Erythroblast (primary cell): ENCODE results near the gene RORC.

ENCODE experiments used
- GATA1 ChIP-seq: IDR thresholded peaks from 2 replicates; pipeline ENCODE4 v1.6.1; 2011; ENCODE audit warnings: low read depth, mild to moderate bottlenecking, control low read depth, low read length, moderate library complexity
- POLR2A ChIP-seq: IDR thresholded peaks from 2 replicates; pipeline ENCODE4 v1.6.1; 2011; ENCODE audit warnings: mild to moderate bottlenecking, low read length

- TF ChIP-seq POLR2A (no peak), GATA1 (no peak)
Measured at GRCh38 chr1:151809290-151809984, 22.2 kb downstream of the RORC start.
